NCI-H2196 (cell line): ENCODE data around the gene ZDHHC14.

ENCODE experiments used
- DNase-seq: peaks from one replicate; lab custom pipeline; 2025; ENCODE audit not compliant: unreplicated experiment; lab: John Stamatoyannopoulos, UW

The ZDHHC14 gene

DNA sequence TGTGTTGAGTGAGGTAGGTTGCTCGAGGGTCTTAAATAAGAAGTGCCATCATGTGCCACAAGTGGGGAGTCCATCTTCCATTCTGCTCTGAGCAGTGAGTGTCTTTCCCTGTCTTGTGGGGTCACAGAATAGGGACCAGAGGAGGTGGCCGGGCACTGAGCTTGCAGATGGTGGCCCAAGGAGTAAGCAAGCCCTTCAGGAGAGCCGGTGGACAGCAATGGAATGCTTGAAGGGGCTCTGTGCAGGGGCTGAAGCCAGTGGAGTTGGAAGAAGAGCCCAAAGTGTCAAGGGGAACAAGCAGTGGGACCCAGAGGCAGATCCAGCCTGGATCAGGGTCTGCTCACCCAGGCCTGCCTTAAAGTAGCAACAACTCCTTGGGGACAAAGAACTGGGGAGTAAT is 228.6 kb downstream of the ZDHHC14 start:
- DNase-seq: no peak

DNA sequence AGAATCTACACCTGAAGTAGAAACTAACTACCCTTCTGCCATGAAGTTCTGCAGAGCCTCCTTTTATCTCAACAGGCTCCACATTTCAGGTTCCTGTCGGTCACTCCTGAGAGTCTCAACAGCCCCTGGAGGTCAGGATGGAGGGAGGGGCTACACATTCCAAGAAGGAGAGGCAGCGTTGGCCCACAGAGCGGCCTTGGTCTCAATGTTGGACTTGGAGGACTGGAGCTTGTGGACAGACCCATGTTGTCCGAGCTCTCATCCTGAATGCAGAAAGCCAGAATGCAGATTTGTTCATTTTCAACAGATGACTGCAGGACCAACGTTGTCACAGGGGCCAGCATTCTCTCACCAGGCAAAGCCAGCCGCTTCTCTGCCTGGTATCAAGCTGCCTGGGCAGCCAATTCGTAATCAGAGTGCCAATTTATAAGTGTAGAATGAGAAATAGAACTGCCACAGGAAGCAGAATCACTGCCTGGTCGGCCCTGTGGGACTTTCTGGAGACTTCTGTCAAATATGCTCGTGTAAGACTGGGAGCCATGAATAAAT is 229.5 kb downstream of the ZDHHC14 start:
- no peak for DNase-seq

DNA sequence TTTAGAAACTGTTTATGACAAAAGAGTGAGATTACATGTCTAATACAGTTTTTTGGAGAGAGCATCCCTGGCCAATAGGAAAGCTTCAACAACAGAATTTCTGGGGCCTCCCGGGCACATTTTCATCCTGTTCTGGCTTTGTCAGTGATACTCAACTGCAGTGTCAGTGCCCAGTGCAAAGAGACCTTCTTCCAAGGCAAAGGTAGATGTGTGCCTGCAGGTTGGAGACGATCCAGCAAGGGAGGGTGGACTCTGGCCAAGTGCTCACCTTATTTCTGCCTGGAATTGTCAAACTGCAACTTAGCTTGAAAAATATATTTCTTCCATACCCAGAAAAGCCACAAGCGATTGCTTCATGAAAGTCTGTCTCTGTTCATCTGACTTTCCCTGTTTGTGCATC is 230.4 kb downstream of the ZDHHC14 start:
- DNase-seq: no peak

DNA sequence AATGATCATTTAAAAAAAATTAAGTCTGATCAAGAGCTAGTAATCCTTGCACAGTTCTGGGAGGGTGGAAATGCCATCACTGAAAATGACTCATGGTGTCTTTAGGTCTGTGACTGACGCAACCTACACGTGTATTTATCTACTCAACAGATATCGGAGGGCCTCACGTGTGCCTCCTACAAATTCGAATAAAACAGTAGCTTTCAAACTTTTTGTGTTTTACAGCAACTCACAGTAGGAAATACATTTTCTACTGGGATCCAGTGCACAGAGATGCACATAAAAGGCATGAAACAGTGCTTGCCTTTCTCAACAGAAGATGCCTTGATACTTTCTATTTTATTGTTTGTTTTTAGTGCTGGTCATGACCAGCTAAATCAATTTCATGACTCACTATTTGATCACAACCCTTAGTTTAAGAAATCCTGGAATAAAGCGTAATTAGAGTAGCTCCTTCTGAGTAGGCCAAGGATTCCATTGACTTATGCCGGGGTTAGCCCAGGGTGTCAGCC is 232.1 kb downstream of the ZDHHC14 start:
- no peak for DNase-seq

DNA sequence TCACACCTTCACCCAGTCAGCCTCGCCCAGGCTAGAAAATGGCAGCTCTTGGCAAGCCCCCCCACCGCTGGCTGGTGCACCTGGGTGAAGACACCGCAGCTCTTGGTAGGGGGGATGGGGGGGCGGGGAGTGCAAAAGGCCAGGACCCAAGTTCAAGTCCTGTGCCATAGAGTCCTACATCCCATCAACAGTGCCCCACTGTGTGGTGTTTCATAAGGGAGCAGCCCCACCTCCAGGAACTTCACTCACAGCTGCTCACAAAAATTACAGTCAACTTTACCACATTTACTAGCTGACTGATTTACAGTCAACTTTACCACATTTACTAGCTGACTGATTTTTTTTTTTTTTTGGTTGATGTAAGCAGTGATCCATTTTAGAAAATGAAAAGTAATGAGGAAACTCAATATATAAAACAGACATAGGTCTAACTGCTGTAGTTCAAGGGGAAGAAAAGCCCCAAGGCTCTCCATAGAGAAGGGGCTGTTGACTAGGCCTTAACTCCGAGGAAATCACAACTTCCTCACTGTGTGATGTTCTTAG is 233.1 kb downstream of the ZDHHC14 start:
- DNase-seq: no peak

DNA sequence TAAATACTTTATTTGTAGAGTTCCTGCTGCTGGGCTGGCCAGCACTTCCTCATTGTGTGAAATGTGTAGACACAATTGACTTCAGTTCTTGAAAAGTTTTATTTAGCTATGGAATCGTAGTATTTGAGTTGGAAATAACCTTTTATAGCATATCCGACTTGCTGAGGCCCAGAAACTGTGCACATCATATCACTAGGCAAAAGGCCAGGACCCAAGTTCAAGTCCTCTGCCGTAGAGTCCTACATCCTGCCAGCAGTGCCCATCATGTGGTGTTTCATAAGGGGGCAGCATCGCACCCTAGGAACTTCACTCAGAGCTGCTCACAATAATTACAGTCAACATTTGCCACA is 234.4 kb downstream of the ZDHHC14 start:
- DNase-seq: no peak

DNA sequence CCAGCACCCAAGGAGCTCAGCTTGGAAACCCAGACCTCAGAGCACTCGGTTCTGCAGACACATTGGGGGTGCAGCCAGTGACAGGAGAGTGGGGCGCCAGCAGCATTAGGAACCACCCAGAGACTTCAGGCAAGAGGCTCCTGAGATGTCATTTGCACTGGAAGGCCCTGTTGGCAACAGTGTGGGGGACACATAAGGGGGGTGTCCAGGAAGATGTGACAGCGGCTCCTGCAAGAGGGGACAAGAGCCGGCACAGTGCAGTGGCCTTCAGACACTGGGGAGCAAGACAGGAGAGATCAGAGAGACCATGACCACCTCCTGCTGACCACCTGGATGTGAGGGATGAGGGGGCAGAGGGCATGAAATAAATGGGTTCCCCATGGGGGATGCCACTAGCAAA is 235.0 kb downstream of the ZDHHC14 start:
- DNase-seq: no peak

DNA sequence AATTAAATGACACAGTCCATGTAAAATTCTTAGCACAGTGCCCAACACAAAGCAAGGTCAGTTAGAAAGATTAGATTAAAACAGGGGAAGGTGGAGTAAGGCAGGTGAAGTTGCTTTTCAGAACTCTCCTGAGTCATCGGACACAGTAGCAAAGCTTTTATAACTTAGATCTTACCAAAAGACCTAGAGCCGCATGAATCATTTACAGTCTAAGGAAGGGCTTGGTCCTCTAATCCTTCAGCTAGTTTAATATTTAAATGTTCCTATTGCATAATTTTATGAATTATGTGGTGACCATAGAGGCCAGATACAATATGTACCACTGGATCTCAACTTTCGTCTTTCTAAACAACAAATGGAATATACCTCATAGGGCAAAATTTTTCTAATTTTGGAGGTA is 240.0 kb downstream of the ZDHHC14 start:
- DNase-seq: no peak

DNA sequence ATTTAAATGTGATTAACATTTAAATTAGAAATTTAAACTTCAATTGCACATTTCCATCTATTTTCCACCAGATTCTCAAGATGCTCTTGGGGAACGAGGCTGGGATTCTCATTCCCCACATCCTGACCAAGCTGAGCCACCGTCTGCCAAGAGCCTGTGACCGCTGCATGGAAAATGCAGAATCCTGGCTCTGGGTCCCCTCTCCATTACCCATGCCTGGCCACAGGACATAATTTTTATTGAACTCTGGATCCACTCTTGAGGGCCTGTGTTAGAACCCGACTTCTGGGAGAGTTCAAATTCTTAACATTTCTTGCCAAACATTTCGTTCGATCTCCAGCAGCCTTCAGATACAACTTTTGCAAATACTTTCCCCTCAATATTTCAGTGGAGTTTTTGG is 240.4 kb downstream of the ZDHHC14 start:
- no peak for DNase-seq

DNA sequence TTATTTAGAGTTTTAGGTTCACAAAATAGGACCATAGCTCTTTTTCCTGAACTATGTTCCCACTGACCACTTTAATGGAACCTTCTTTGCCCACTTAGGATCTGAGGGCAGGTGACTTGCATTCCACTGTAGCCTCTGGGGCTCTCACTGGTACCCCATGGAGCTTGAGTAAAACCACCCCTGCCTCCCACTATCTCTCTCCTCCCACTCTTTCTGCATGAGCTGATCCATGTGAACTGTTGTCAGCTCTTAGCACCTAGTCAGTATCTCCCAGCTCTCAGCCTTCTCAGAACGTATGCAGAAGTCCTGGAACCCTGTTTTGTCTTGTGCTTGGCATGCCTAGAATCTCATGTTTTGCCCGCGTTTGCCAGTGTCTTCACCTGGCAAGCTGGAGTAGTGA is 241.4 kb downstream of the ZDHHC14 start:
- DNase-seq: no peak

DNA sequence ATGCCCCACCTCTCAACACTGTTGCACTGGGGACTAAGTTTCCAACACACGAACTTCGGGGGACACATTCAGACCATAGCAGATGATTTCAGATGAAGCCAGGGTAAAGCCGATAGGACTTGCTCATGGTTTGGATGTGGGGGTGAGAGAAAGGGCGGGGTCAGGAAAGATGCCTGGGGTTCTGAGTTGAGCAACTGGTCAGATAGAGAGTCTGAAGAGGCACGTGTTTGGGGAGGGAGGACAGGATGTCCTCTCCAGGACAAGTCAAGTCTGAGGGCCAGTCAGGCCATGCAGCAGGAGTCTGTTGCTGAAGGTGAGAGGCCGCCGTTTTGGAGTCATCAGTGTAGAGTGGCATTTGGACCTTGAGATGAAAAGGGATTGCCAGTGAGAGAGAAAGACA is 244.1 kb downstream of the ZDHHC14 start:
- no peak for DNase-seq

DNA sequence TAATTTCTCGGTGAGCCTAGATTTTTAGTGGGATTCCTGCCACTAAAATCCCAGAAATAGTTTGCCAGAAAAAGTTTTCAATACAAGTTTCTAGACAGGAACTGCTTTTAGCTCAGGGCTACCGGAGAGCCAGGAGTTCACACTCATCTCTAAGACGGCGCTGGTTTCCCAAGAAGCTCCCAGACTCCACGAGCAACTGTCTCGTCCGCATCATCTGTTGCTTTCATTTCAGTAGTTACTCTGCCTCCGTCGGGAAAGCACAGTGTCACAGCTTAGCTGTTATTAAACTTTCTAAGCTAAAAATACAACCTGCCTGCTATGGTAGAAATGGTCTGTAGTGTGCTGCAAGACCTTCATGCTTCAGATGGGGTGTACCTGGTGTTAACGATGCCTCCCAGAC is 244.8 kb downstream of the ZDHHC14 start:
- no peak for DNase-seq

DNA sequence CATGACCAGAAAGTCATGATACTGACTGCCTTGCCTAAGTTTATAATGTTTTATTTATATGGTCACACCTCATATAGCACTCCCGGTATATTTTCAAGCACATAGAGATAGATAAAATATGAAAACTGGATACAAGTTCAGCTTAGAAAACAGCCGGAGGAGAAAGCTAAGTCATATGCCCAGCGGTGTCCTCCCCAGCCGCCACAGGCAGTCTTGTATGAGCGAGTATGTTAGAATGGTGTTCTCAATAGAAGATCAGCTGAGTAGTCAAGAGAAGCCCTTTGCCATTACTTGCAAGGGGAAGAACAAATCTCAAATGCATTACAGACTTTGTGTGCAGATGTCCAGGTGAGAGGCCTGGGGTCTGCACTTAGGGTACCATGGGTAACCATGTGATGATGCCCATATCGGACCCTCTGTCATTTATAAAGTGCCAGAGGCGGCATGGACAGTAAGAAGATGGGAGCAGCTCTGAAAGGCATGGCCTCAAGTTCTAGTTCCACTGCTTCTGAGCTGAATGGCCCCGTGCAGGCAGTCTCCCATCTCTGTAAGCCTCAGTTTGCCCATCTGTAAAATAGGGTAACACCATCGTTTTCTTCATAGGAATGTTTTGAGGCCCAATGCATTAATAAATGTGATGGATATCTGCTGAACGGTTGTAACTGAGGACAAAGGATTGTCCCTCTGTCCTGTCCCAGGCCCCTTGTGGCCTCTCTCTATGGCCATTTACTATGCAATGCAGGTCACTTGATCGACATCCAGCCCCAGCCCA is 246.4 kb downstream of the ZDHHC14 start:
- DNase-seq: no peak

DNA sequence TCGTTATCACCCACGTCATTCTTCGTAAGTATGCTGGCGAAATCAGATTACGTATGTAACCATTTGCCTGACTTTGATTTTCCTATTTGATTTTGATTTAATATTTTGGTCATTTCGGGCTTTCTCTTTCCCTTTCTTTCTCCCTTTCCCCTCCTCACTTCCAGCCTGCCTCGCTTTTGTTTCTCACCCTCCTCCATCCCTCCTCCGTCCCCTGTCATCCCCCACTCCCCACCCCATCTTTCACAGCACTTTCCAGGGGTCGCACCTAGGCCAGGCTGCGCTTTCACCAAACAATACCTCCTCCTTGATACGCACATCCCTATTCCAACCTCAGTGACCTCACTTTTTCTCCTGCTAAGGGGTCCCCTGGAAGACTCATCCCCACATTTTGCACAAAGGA is 247.5 kb downstream of the ZDHHC14 start:
- DNase-seq: no peak

DNA sequence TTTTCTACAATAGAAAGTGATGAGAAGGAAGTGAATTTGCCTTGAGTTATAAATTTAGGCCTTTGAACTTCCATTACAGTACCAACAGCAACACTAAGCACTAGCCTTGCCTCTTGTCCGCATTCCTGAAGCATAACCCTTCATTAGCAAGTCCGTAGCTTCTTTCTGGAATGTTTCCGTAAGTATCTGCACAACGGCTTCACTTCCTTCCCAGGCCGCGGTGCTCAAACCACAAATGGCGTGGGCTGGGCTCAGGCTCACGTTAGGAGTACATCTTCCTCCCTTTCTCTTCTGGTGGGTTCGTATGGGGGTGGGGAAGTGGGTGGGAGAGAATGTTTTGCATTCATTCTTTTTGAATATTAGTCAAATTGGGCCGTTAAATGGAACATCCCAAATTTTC is 248.2 kb downstream of the ZDHHC14 start:
- DNase-seq: no peak

DNA sequence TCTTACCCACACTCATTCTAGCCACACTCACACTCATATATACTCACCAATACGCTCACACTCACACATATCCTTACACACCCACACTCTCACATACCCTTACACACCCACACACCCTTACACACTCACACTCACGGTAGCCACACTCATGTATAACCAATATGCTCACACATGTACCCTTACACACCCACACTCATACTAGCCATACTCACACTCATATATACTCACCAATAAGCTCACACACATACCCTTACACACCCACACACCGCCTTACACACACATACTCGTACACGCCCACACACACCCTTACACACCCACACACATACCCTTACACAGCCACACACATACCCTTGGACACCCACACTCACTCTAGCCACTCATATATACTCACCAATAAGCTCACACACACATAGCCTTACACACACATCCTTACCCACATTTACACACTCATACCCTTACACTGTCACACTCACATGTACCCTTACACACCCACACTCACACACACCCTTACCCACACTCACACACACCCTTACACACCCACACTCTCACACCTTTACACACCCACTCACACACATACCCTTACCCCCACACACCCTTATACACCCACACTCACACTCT is 249.6 kb downstream of the ZDHHC14 start:
- DNase-seq: no peak

DNA sequence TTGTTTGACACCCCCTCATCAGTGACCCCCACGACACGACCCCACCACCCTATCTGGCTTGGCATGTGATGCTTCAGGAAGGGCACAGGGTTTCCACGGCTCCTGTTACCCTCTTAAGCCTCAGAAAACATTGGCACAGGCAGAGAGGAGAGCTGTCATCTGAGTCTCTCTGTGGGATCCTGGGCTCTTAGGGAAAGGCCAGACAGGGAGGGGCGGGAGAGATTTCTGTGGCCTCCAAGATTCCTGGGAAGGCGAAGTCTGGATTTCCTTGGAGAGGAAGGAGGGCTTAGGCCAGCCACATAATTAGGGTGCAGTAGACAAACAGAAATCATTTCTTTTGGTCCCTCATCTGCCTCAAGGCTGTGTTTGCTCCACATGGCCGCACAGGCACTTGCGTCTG is 250.4 kb downstream of the ZDHHC14 start:
- no peak for DNase-seq

DNA sequence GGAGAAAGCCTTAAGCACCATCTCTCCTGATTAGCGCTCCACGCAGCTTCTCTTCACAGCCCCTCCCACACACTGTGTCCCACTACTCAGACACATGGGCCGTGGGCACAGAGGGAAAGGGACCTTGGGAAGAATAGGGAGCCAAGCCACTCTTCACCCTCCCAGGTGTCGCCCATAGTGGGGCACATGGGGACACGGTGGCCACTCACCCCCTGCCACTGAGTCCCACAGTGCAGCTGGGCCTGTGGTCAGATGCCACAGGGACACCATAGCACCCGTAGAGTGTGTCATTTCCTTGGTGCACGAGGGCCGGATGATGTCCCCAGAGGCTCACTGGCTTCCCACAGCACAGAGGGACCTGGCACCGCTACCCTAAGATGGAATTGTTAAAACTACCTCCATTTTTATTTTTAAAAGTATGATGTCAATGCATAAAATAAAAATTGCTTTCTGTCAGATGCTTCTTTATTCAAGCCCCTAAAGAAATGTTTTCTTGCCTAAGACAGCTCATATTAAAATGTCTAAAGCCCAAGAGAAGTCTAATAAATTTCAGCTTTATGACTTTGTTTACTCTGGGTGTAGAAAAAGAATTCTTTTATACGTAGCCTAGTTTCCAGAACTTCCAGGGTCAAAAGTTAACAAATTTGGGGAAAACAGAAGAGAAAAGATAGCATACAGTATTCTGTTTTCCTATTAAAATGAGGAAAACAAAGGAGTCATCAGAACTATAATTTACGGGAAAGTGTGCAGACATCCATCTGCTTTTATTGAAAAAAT is 251.0 kb downstream of the ZDHHC14 start:
- no peak for DNase-seq

DNA sequence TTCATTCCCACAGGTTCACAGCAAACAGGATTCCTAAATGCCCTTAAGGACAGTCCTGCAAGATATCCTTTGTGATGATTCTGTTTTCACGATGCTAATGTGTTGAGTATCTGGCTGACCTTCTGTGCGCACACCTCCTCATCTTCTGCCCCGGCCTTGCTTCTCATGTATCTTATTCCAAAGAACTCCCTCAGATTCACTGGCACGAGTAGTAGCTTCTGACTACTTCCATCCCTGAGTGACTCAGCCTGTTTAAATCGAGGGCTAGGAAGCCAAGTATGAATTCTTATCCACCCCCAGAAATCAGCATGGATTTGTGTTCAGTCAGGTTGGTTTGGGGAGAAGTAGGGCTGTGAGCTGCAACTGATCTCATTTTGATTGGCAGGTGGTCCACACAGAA is 251.8 kb downstream of the ZDHHC14 start:
- no peak for DNase-seq

DNA sequence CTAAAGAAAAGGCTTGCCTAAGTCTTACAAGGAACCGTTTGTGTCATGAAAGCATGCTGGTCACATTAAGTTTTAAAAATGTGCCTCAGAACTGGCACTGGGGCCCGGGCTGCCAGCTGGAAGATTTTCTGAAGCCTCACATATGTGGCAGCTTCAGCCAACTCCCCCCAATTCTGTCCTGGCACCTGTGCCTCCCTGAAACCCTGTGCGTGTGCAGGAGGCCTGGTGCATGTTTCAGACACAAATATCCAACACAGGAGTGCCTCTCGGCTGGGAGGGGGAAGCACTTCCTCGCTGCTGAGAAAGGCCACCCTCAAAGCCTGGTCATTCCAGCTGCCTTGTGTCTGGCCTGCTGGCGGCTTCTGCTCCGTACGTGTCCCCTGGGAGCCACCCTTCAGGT is 253.6 kb downstream of the ZDHHC14 start:
- DNase-seq: no peak

DNA sequence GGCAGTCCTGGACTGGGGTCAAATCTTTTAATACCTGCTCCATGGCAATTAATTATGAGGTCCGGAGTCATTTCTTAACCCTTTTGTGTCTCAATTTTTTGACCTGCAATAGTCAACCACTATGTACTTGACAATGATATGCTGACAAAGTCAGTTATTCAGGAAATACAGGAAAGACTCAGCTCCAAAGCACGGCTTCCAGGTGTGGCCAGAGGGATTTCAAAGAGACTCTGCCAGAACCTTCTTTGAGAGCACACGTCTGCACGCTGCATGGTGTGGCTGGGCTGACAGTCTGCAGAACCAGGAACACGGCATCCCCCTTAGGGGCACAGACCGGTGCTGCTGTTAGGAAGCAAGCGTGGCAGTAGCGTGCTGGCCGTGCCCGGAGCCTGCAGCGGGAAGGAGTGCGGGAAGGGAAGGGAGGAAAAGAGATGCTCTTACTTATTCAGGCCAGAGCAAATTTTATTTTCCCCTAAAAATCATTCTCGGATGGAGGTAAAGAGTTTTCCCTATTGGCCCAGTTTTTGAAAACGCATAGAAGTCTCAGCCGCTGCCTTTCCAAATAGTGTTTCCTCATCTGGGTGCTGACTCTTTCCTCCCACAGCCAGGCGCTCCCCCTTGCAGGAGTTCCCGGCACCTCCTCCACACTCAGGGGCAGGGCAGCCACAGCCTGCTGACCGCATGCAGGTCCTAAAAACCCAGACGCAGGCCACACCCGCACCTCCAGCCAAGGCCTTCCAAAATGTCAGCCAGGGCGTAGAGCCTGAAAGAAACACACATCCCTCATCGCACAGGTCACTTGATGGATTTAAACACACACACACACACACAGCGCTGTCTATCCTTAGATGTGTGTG is 254.6 kb downstream of the ZDHHC14 start:
- DNase-seq: no peak
